Right lobe of liver (tissue), 4 donors: ENCODE data around the gene SETBP1.

ENCODE experiments used
- CTCF ChIP-seq, 4 donors: fragments of 200-600 bp in 3 of 4; fragments of 450-650 bp in 1 of 4; IDR thresholded peaks; one replicate each; pipeline versions ENCODE4 v1.5.1 to v1.8.0; 2016 to 2022; ENCODE audit warnings: antibody characterized with exemption in 4 of 4, mild to moderate bottlenecking in 2 of 4
- POLR2A ChIP-seq: fragments of 450-650 bp; IDR thresholded peaks from one replicate; pipeline ENCODE4 v1.6.1; 2017; ENCODE audit warnings: antibody characterized with exemption, mild to moderate bottlenecking
- donor health status: DM: no; HTN: no; CAD: no.
- donor health status: DM: no; HTN: no; CAD: no.
- donor health status: DM: no; HTN: yes; CAD: no.

- TF ChIP-seq CTCF (IDR thresholded peaks at IDR 0.05) (no peak), POLR2A (no peak)
These were observed 66.5 kb downstream of the SETBP1 start for GRCh38 chr18:44747157-44747556.
